GM12878 (cell line): ENCODE results near the gene PTPRJ.

Source experiments
- CBX5 ChIP-seq: sonication (generic); IDR thresholded peaks from 2 replicates; pipeline ENCODE4 v1.6.1; 2016; ENCODE audit warnings: low read depth, moderate library complexity, mild to moderate bottlenecking, inconsistent platforms
- CHD4 ChIP-seq: fragments of 200-600 bp; sonication (generic); IDR thresholded peaks from 2 replicates; pipeline ENCODE4 v1.6.1; 2016; ENCODE audit warnings: mild to moderate bottlenecking
- CREM ChIP-seq: IDR thresholded peaks from 2 replicates; pipeline ENCODE4 v1.6.1; 2014; ENCODE audit warnings: antibody characterized with exemption, low read depth
- ETV6 ChIP-seq, 2 experiments: fragments of 450-650 bp in 1 of 2; IDR thresholded peaks in 1 of 2; conservative IDR thresholded peaks in 1 of 2; 2 replicates each; pipeline ENCODE4 v1.6.1; 2014; ENCODE audit warnings: antibody characterized with exemption in 1 of 2, borderline replicate concordance in 1 of 2, low read depth in 1 of 2, mild to moderate bottlenecking in 1 of 2, moderate library complexity in 1 of 2
- GABPA ChIP-seq: IDR thresholded peaks from 2 replicates; pipeline ENCODE4 v1.6.1; 2014; ENCODE audit warnings: antibody characterized with exemption, low read depth, mild to moderate bottlenecking, inconsistent platforms
- HDAC6 ChIP-seq: fragments of 200-600 bp; sonication (generic); IDR thresholded peaks from one replicate; pipeline ENCODE4 v1.8.0; 2017; ENCODE audit warnings: antibody characterized with exemption; ENCODE audit not compliant: unreplicated experiment
- IRF3 ChIP-seq: fragments of 450-650 bp; IDR thresholded peaks from 2 replicates; pipeline ENCODE4 v1.6.1; 2014; ENCODE audit warnings: mild to moderate bottlenecking
- POLR2A ChIP-seq: IDR thresholded peaks from 2 replicates; pipeline ENCODE4 v1.6.1; 2011; ENCODE audit warnings: low read depth, mild to moderate bottlenecking, low read length
- RCOR1 ChIP-seq: conservative IDR thresholded peaks from 2 replicates; pipeline ENCODE4 v1.6.1; 2012; ENCODE audit warnings: low read depth, low read length, improper control_type of control experiment
- SUPT20H ChIP-seq: IDR thresholded peaks from 2 replicates; pipeline ENCODE4 v1.6.1; 2011; ENCODE audit warnings: low read depth, mild to moderate bottlenecking, low read length, moderate library complexity, borderline replicate concordance; ENCODE audit not compliant: control insufficient read depth
- YY1 ChIP-seq: IDR thresholded peaks from 2 replicates; pipeline ENCODE4 v1.6.1; 2011; ENCODE audit warnings: low read depth, mild to moderate bottlenecking, low read length
- ZNF592 ChIP-seq: fragments of 450-650 bp; IDR thresholded peaks from 2 replicates; pipeline ENCODE4 v1.6.1; 2017; ENCODE audit warnings: mild to moderate bottlenecking, moderate library complexity
- TF ChIP-seq, protein P1 (sequence below): IDR thresholded peaks from 2 replicates; pipeline ENCODE4 v1.6.1; 2012; ENCODE audit warnings: mild to moderate bottlenecking, low read depth, low read length
- TF ChIP-seq, protein P2 (sequence below), 3 experiments: IDR thresholded peaks in 2 of 3; conservative IDR thresholded peaks in 1 of 3; 2 replicates each; pipeline ENCODE4 v1.5.1; 2011; ENCODE audit warnings: low read depth in 3 of 3, low read length in 3 of 3, mild to moderate bottlenecking in 3 of 3, control low read depth in 2 of 3, moderate library complexity in 2 of 3, inconsistent platforms in 1 of 3, mixed read lengths in 1 of 3; ENCODE audit not compliant: control insufficient read depth in 2 of 3, insufficient read depth in 1 of 3; ENCODE audit errors: extremely low read depth in 1 of 3

GRCh38 chr11:47991266-47991830 is 11.0 kb downstream of the PTPRJ start:
- TF ChIP-seq, protein P1, sequence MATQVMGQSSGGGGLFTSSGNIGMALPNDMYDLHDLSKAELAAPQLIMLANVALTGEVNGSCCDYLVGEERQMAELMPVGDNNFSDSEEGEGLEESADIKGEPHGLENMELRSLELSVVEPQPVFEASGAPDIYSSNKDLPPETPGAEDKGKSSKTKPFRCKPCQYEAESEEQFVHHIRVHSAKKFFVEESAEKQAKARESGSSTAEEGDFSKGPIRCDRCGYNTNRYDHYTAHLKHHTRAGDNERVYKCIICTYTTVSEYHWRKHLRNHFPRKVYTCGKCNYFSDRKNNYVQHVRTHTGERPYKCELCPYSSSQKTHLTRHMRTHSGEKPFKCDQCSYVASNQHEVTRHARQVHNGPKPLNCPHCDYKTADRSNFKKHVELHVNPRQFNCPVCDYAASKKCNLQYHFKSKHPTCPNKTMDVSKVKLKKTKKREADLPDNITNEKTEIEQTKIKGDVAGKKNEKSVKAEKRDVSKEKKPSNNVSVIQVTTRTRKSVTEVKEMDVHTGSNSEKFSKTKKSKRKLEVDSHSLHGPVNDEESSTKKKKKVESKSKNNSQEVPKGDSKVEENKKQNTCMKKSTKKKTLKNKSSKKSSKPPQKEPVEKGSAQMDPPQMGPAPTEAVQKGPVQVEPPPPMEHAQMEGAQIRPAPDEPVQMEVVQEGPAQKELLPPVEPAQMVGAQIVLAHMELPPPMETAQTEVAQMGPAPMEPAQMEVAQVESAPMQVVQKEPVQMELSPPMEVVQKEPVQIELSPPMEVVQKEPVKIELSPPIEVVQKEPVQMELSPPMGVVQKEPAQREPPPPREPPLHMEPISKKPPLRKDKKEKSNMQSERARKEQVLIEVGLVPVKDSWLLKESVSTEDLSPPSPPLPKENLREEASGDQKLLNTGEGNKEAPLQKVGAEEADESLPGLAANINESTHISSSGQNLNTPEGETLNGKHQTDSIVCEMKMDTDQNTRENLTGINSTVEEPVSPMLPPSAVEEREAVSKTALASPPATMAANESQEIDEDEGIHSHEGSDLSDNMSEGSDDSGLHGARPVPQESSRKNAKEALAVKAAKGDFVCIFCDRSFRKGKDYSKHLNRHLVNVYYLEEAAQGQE = no peak
- TF ChIP-seq GABPA = no peak
- TF ChIP-seq HDAC6 = no peak
- no peak for TF ChIP-seq SUPT20H
- no peak for TF ChIP-seq RCOR1
- no peak for TF ChIP-seq CBX5
- no peak for TF ChIP-seq POLR2A
- TF ChIP-seq, protein P2, sequence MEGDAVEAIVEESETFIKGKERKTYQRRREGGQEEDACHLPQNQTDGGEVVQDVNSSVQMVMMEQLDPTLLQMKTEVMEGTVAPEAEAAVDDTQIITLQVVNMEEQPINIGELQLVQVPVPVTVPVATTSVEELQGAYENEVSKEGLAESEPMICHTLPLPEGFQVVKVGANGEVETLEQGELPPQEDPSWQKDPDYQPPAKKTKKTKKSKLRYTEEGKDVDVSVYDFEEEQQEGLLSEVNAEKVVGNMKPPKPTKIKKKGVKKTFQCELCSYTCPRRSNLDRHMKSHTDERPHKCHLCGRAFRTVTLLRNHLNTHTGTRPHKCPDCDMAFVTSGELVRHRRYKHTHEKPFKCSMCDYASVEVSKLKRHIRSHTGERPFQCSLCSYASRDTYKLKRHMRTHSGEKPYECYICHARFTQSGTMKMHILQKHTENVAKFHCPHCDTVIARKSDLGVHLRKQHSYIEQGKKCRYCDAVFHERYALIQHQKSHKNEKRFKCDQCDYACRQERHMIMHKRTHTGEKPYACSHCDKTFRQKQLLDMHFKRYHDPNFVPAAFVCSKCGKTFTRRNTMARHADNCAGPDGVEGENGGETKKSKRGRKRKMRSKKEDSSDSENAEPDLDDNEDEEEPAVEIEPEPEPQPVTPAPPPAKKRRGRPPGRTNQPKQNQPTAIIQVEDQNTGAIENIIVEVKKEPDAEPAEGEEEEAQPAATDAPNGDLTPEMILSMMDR (IDR thresholded peaks at IDR 0.05 in 2 of 3, conservative IDR thresholded peaks at IDR 0.05 in 1 of 3; ENCODE audit: control insufficient read depth in 2 of 3, extremely low read depth in 1 of 3, insufficient read depth in 1 of 3, low read depth in 3 of 3, low read length in 3 of 3) = no peak
- TF ChIP-seq CHD4 = no peak
- no peak for TF ChIP-seq ZNF592
- no peak for TF ChIP-seq YY1
- TF ChIP-seq ETV6 (conservative IDR thresholded peaks at IDR 0.05 in 1 of 2, IDR thresholded peaks at IDR 0.05 in 1 of 2; ENCODE audit: borderline replicate concordance in 1 of 2, low read depth in 1 of 2) = no peak
- TF ChIP-seq CREM = no peak
- no peak for TF ChIP-seq IRF3
